ENCODE measurements around the gene TPRG1L.

Gene TPRG1L

GRCh38 chr1:3639397-3639911 is 14.6 kb downstream of the TPRG1L start:
- no peak overlapping the region for H3K4me3 ChIP-seq (ENCODE audit: low read depth, low read length)
- H3K9me3 ChIP-seq (ENCODE audit: control insufficient read depth, insufficient read depth, low read length) = no peaks in the 10 kb centered on the region
- no peak overlapping the region for H3K9ac ChIP-seq (ENCODE audit: low read depth, low read length)
- H3K36me3 ChIP-seq (ENCODE audit: control insufficient read depth, insufficient read depth, low read length) = peaks cover 64% of the 10 kb centered on the region
- H3K27me3 ChIP-seq (ENCODE audit: control insufficient read depth, insufficient read depth, low read length) = no peaks in the 10 kb centered on the region
- no peaks in the 10 kb centered on the region for H3K4me1 ChIP-seq (ENCODE audit: control insufficient read depth, insufficient read depth, low read length)
- H3K27ac ChIP-seq (ENCODE audit: low read depth, low read length) = no peak overlapping the region

- H3K9me3 ChIP-seq (ENCODE audit: control insufficient read depth, insufficient read depth, low read length) = no peaks in the 10 kb centered on the region
- H3K27ac ChIP-seq (ENCODE audit: low read depth, low read length) = no peak overlapping the region
- no peak overlapping the region for H3K4me3 ChIP-seq (ENCODE audit: low read depth, low read length)
- H3K36me3 ChIP-seq (ENCODE audit: control insufficient read depth, insufficient read depth, low read length) = peaks cover 60% of the 10 kb centered on the region
- no peaks in the 10 kb centered on the region for H3K27me3 ChIP-seq (ENCODE audit: control insufficient read depth, insufficient read depth, low read length)
- no peaks in the 10 kb centered on the region for H3K4me1 ChIP-seq (ENCODE audit: control insufficient read depth, insufficient read depth, low read length)
- H3K9ac ChIP-seq (ENCODE audit: low read depth, low read length) = no peak overlapping the region
Measured at GRCh38 chr1:3640121-3640837, 15.5 kb downstream of the TPRG1L start.

GRCh38 chr1:3641046-3641760 is 16.4 kb downstream of the TPRG1L start:
- H3K4me3 ChIP-seq (ENCODE audit: low read depth, low read length) = no peak overlapping the region
- no peaks in the 10 kb centered on the region for H3K4me1 ChIP-seq (ENCODE audit: control insufficient read depth, insufficient read depth, low read length)
- no peak overlapping the region for H3K27ac ChIP-seq (ENCODE audit: low read depth, low read length)
- H3K9me3 ChIP-seq (ENCODE audit: control insufficient read depth, insufficient read depth, low read length) = no peaks in the 10 kb centered on the region
- no peaks in the 10 kb centered on the region for H3K27me3 ChIP-seq (ENCODE audit: control insufficient read depth, insufficient read depth, low read length)
- H3K36me3 ChIP-seq (ENCODE audit: control insufficient read depth, insufficient read depth, low read length) = peaks cover 59% of the 10 kb centered on the region
- H3K9ac ChIP-seq (ENCODE audit: low read depth, low read length) = no peak overlapping the region

- H3K4me1 ChIP-seq (ENCODE audit: control insufficient read depth, insufficient read depth, low read length) = no peaks in the 10 kb centered on the region
- H3K9ac ChIP-seq (ENCODE audit: low read depth, low read length) = no peak overlapping the region
- H3K36me3 ChIP-seq (ENCODE audit: control insufficient read depth, insufficient read depth, low read length) = peaks cover 59% of the 10 kb centered on the region
- no peaks in the 10 kb centered on the region for H3K9me3 ChIP-seq (ENCODE audit: control insufficient read depth, insufficient read depth, low read length)
- H3K4me3 ChIP-seq (ENCODE audit: low read depth, low read length) = no peak overlapping the region
- H3K27me3 ChIP-seq (ENCODE audit: control insufficient read depth, insufficient read depth, low read length) = no peaks in the 10 kb centered on the region
- no peak overlapping the region for H3K27ac ChIP-seq (ENCODE audit: low read depth, low read length)
Measured at GRCh38 chr1:3641816-3642215, 17.0 kb downstream of the TPRG1L start.

- no peak overlapping the region for H3K9ac ChIP-seq (ENCODE audit: low read depth, low read length)
- no peaks in the 10 kb centered on the region for H3K27me3 ChIP-seq (ENCODE audit: control insufficient read depth, insufficient read depth, low read length)
Measured at GRCh38 chr1:3642919-3643675, 18.3 kb downstream of the TPRG1L start.

GRCh38 chr1:3644273-3644672 is 19.5 kb downstream of the TPRG1L start:
- Histone ChIP-seq H3K4me1 (ENCODE audit: control insufficient read depth, insufficient read depth, low read length) (peaks cover 6% of the 10 kb centered on the region; the same call in 1 of the 2 replicates), H3K9me3 (ENCODE audit: control insufficient read depth, insufficient read depth, low read length) (no peaks in the 10 kb centered on the region), H3K9ac (ENCODE audit: low read depth, low read length) (no peak overlapping the region), H3K27ac (ENCODE audit: low read depth, low read length) (no peak overlapping the region), H3K36me3 (ENCODE audit: control insufficient read depth, insufficient read depth, low read length) (peaks cover 51% of the 10 kb centered on the region), H3K4me3 (ENCODE audit: low read depth, low read length) (no peak overlapping the region), H3K27me3 (ENCODE audit: control insufficient read depth, insufficient read depth, low read length) (no peaks in the 10 kb centered on the region)

More at GRCh38 chr1:3642919-3643675, 18.3 kb downstream of the TPRG1L start:
- Histone ChIP-seq H3K4me1 (ENCODE audit: control insufficient read depth, insufficient read depth, low read length) (no peaks in the 10 kb centered on the region), H3K27ac (ENCODE audit: low read depth, low read length) (no peak overlapping the region), H3K4me3 (ENCODE audit: low read depth, low read length) (no peak overlapping the region), H3K9me3 (ENCODE audit: control insufficient read depth, insufficient read depth, low read length) (no peaks in the 10 kb centered on the region), H3K36me3 (ENCODE audit: control insufficient read depth, insufficient read depth, low read length) (peaks cover 60% of the 10 kb centered on the region)

- H3K9ac ChIP-seq (ENCODE audit: low read depth, low read length) = no peak overlapping the region
- peaks cover 45% of the 10 kb centered on the region for H3K36me3 ChIP-seq (ENCODE audit: control insufficient read depth, insufficient read depth, low read length)
- H3K27me3 ChIP-seq (ENCODE audit: control insufficient read depth, insufficient read depth, low read length) = peaks cover 3% of the 10 kb centered on the region
- H3K9me3 ChIP-seq (ENCODE audit: control insufficient read depth, insufficient read depth, low read length) = no peaks in the 10 kb centered on the region
- H3K4me3 ChIP-seq (ENCODE audit: low read depth, low read length) = no peak overlapping the region
- H3K27ac ChIP-seq (ENCODE audit: low read depth, low read length) = no peak overlapping the region
- H3K4me1 ChIP-seq (ENCODE audit: control insufficient read depth, insufficient read depth, low read length) = peaks cover 8% of the 10 kb centered on the region; the same call in 1 of the 2 replicates
Measured at GRCh38 chr1:3645247-3645646, 20.4 kb downstream of the TPRG1L start.

GRCh38 chr1:3645666-3646355 is 21.0 kb downstream of the TPRG1L start:
- Histone ChIP-seq H3K27ac (ENCODE audit: low read depth, low read length) (no peak overlapping the region), H3K9me3 (ENCODE audit: control insufficient read depth, insufficient read depth, low read length) (no peaks in the 10 kb centered on the region), H3K36me3 (ENCODE audit: control insufficient read depth, insufficient read depth, low read length) (peaks cover 45% of the 10 kb centered on the region), H3K4me3 (ENCODE audit: low read depth, low read length) (no peak overlapping the region), H3K27me3 (ENCODE audit: control insufficient read depth, insufficient read depth, low read length) (peaks cover 8% of the 10 kb centered on the region), H3K9ac (ENCODE audit: low read depth, low read length) (no peak overlapping the region), H3K4me1 (ENCODE audit: control insufficient read depth, insufficient read depth, low read length) (peaks cover 8% of the 10 kb centered on the region; the same call in 1 of the 2 replicates)

GRCh38 chr1:3646596-3646995 is 21.8 kb downstream of the TPRG1L start:
- peaks cover 8% of the 10 kb centered on the region; the same call in 1 of the 2 replicates for H3K4me1 ChIP-seq (ENCODE audit: control insufficient read depth, insufficient read depth, low read length)
- H3K4me3 ChIP-seq (ENCODE audit: low read depth, low read length) = no peak overlapping the region
- no peak overlapping the region for H3K27ac ChIP-seq (ENCODE audit: low read depth, low read length)
- no peak overlapping the region for H3K9ac ChIP-seq (ENCODE audit: low read depth, low read length)
- peaks cover 16% of the 10 kb centered on the region for H3K27me3 ChIP-seq (ENCODE audit: control insufficient read depth, insufficient read depth, low read length)
- peaks cover 39% of the 10 kb centered on the region for H3K36me3 ChIP-seq (ENCODE audit: control insufficient read depth, insufficient read depth, low read length)
- no peaks in the 10 kb centered on the region for H3K9me3 ChIP-seq (ENCODE audit: control insufficient read depth, insufficient read depth, low read length)
